Measurements from ENCODE around the gene IFITM2. TPM values are rescaled to one million over a fixed set of nuclear protein-coding genes. Genes with fewer than 3 reads are reported as not detected.

IFITM2 gene
- total and polyA plus RNA-seq, 2 of the 4 experiments (the other 2 are of a cell fraction) = 31.2 to 564 TPM

- 100% methylated on average over 1 to 3 of the region's 4 CpGs for WGBS, 2 experiments (ENCODE audit: extremely low coverage in 2 of 2, insufficient read length in 1 of 2)
- no peak overlapping the region for H3K4ac ChIP-seq (ENCODE audit: low read depth, low read length)
- H2BK15ac ChIP-seq (ENCODE audit: low read depth, low read length) = no peak overlapping the region
- no peak overlapping the region for H3K9ac ChIP-seq (ENCODE audit: low read depth, low read length)
- no peak overlapping the region for H3K18ac ChIP-seq (ENCODE audit: low read depth, low read length)
- peaks cover 2% of the 10 kb centered on the region; the same call in 1 of the 2 replicates for H3K9me3 ChIP-seq (ENCODE audit: control insufficient read depth, insufficient read depth, low read length)
- ChIA-PET CTCF (no interaction called here), POLR2A (ENCODE audit: unreplicated experiment) (no interaction called here)
- H2AK9ac ChIP-seq (replicated peaks; ENCODE audit: low read depth, low read length, poor library complexity) = no peak overlapping the region
- H4K91ac ChIP-seq (ENCODE audit: insufficient read depth, low read depth, low read length) = no peak overlapping the region
- no peaks in the 10 kb centered on the region for H4K20me1 ChIP-seq (ENCODE audit: insufficient read depth, low read length)
- TF ChIP-seq RAD21 (IDR thresholded peaks at IDR 0.05; ENCODE audit: low read length) (no peak), POLR2A (IDR thresholded peaks at IDR 0.05; ENCODE audit: low read depth, low read length) (no peak), NFE2L2 (IDR thresholded peaks at IDR 0.05; ENCODE audit: low read depth, low read length) (no peak), ELK1 (IDR thresholded peaks at IDR 0.05; ENCODE audit: borderline replicate concordance, low read depth, low read length) (no peak), CHD1 (IDR thresholded peaks at IDR 0.05; ENCODE audit: low read depth, low read length) (no peak), BHLHE40 (IDR thresholded peaks at IDR 0.05; ENCODE audit: low read depth, low read length) (no peak), MXI1 (IDR thresholded peaks at IDR 0.05; ENCODE audit: borderline replicate concordance, low read depth, low read length) (no peak), MAFK (IDR thresholded peaks at IDR 0.05; ENCODE audit: low read depth, low read length) (no peak), MAZ (IDR thresholded peaks at IDR 0.05; ENCODE audit: borderline replicate concordance, low read depth, low read length) (no peak), CEBPB (IDR thresholded peaks at IDR 0.05; ENCODE audit: low read depth, low read length) (no peak), FOS (IDR thresholded peaks at IDR 0.05; ENCODE audit: low read depth, low read length) (no peak), RCOR1 (IDR thresholded peaks at IDR 0.05; ENCODE audit: insufficient replicate concordance, low read length) (no peak)
- H2AFZ ChIP-seq (replicated peaks; ENCODE audit: low read length, poor library complexity) = no peak overlapping the region
- peaks cover 8% of the 10 kb centered on the region for H3K27me3 ChIP-seq (ENCODE audit: control insufficient read depth, insufficient read depth, low read length)
- 0 out of 2 replicates have a peak overlapping the region, but pooled peaks have one; percentile 2 for H3K23ac ChIP-seq (ENCODE audit: low read depth, low read length)
- no peak overlapping the region for H4K5ac ChIP-seq (ENCODE audit: low read depth, low read length)
- H3K4me3 ChIP-seq (ENCODE audit: insufficient read depth, low read depth, low read length) = no peak overlapping the region
- no peak overlapping the region for H3K4me2 ChIP-seq (ENCODE audit: low read depth, low read length)
- in situ Hi-C loops (cut with MboI; ENCODE audit: low sequenced_read_pairs) = loop anchor here (10.0 kb wide), 1 partner anchor 53 kb away; the partner anchor contains the start of gene IFITM2
- ATAC-seq (ENCODE audit: low read depth) = no peak
- dilution Hi-C loops (cut with HindIII; ENCODE audit: low sequenced_read_pairs, unreplicated experiment) = no loop called here
- H2AK5ac ChIP-seq (ENCODE audit: low read depth, low read length) = no peak overlapping the region
- peaks cover 8% of the 10 kb centered on the region for H3K4me1 ChIP-seq (ENCODE audit: control insufficient read depth, insufficient read depth, low read length)
- no peaks in the 10 kb centered on the region for H3K36me3 ChIP-seq (ENCODE audit: control insufficient read depth, insufficient read depth, low read length)
- no peak overlapping the region for H3K27ac ChIP-seq (ENCODE audit: insufficient read depth, low read length)
- peaks cover 0 to 17% of the 10 kb centered on the region in 2 experiments; a peak in 1 of 4 replicates for H3K79me1 ChIP-seq (ENCODE audit: low read depth in 1 of 2, low read length in 2 of 2)
- no peak overlapping the region for H4K8ac ChIP-seq (ENCODE audit: low read depth in 2 of 2, low read length in 2 of 2)
- peaks cover 23% of the 10 kb centered on the region for H3K9me1 ChIP-seq (ENCODE audit: insufficient read depth, low read length)
- peak overlapping the region; percentile 100 for H2BK5ac ChIP-seq (ENCODE audit: low read depth, low read length, poor library complexity, severe bottlenecking)
- H3K56ac ChIP-seq (ENCODE audit: extremely low read depth, insufficient read depth, low read length) = no peak overlapping the region
- H3K14ac ChIP-seq (replicated peaks; ENCODE audit: low read depth, low read length) = no peak overlapping the region
- intact Hi-C loops (cut with micrococcal nuclease) = loop anchor here (2.0 kb wide), 2 partner anchors 45 to 151 kb away; partner anchors contain the start of genes BET1L and RIC8A
- no peak for DNase-seq
- H2BK120ac ChIP-seq (ENCODE audit: low read depth, low read length) = no peak overlapping the region
- no TSS peak for BruUV-seq (replicated peaks)
- H2BK20ac ChIP-seq (ENCODE audit: low read depth, low read length) = no peak overlapping the region
These were observed 50.0 kb downstream of the IFITM2 start for GRCh38 chr11:357582-357981.

Data from IMR-90 (cell line).